WTC11 (cell line): ENCODE measurements around the gene USH2A. TPM values are rescaled to one million over a fixed set of nuclear protein-coding genes. Genes with fewer than 3 reads are reported as not detected.

Experiments used
- ATAC-seq: fragments of 200-7000 bp; cut with Tn5 transposase; 2 replicates; pipeline ENCODE4 v1.10.0; 2021; ENCODE audit warnings: mild to moderate bottlenecking, moderate library complexity
- CTCF ChIA-PET: fragments of 300-600 bp; sonication (Branson Sonifier 250); formaldehyde crosslinking; loops from one replicate; lab custom pipeline; 2021; ENCODE audit warnings: antibody characterized with exemption; lab: Charles Lee
- POLR2A ChIA-PET: fragments of 350-600 bp; sonication (Branson Sonifier 250); formaldehyde crosslinking; loops from one replicate; lab custom pipeline; 2021; ENCODE audit warnings: antibody characterized with exemption; lab: Charles Lee
- DNase-seq: peaks from one replicate; pipeline ENCODE4 v3.0.0; 2021; ENCODE audit warnings: low spot score
- H3K27ac Mint-ChIP-seq: 2 replicates; pipeline ENCODE4 v1.8.0; 2021; ENCODE audit warnings: mixed read lengths
- H3K27me3 Mint-ChIP-seq: 2 replicates; pipeline ENCODE4 v1.8.0; 2021; ENCODE audit warnings: low read depth, mild to moderate bottlenecking, moderate library complexity, mixed read lengths
- H3K36me3 Mint-ChIP-seq: 2 replicates; pipeline ENCODE4 v1.8.0; 2021; ENCODE audit warnings: mixed read lengths
- H3K4me1 Mint-ChIP-seq: 2 replicates; pipeline ENCODE4 v1.8.0; 2022; ENCODE audit warnings: mixed read lengths
- H3K4me3 Mint-ChIP-seq: 2 replicates; pipeline ENCODE4 v1.8.0; 2021; ENCODE audit warnings: mild to moderate bottlenecking, moderate library complexity, mixed read lengths
- H3K9me3 Mint-ChIP-seq: 2 replicates; pipeline ENCODE4 v1.8.0; 2021; ENCODE audit warnings: mixed read lengths
- AR ChIP-seq: fragments of 250-450 bp; sonication (Bioruptor Pico); IDR thresholded peaks from 2 replicates; pipeline ENCODE4 v1.9.0; 2021; ENCODE audit warnings: mild to moderate bottlenecking
- ESRRA ChIP-seq: sonication (generic); formaldehyde crosslinking; IDR thresholded peaks from 2 replicates; pipeline ENCODE4 v1.8.1; 2022; ENCODE audit warnings: mild to moderate bottlenecking, missing genetic modification reagents, borderline replicate concordance
- GABPB1 ChIP-seq: sonication (generic); formaldehyde crosslinking; IDR thresholded peaks from 2 replicates; pipeline ENCODE4 v1.8.1; 2023; ENCODE audit warnings: mild to moderate bottlenecking, missing genetic modification reagents
- GRHL2 ChIP-seq: fragments of 250-450 bp; sonication (Bioruptor Pico); IDR thresholded peaks from 2 replicates; pipeline ENCODE4 v1.8.0; 2022; ENCODE audit warnings: mild to moderate bottlenecking, moderate library complexity; ENCODE audit not compliant: insufficient replicate concordance, severe bottlenecking
- GTF2I ChIP-seq: fragments of 250-450 bp; sonication (Bioruptor Pico); conservative IDR thresholded peaks from 2 replicates; pipeline ENCODE4 v1.4.0; 2021; ENCODE audit warnings: mild to moderate bottlenecking
- MXD4 ChIP-seq: fragments of 250-450 bp; sonication (Bioruptor Pico); IDR thresholded peaks from 2 replicates; pipeline ENCODE4 v1.8.0; 2021; ENCODE audit warnings: mild to moderate bottlenecking, moderate library complexity, borderline replicate concordance
- MYBL2 ChIP-seq: sonication (generic); formaldehyde crosslinking; IDR thresholded peaks from 2 replicates; pipeline ENCODE4 v1.8.1; 2023; ENCODE audit warnings: mild to moderate bottlenecking, moderate library complexity, missing genetic modification reagents
- NFATC4 ChIP-seq: fragments of 250-450 bp; sonication (Bioruptor Pico); IDR thresholded peaks from 2 replicates; pipeline ENCODE4 v1.9.0; 2021; ENCODE audit warnings: mild to moderate bottlenecking
- NFE2L1 ChIP-seq: sonication (generic); formaldehyde crosslinking; IDR thresholded peaks from 2 replicates; pipeline ENCODE4 v1.8.1; 2023; ENCODE audit warnings: missing genetic modification reagents
- NFYB ChIP-seq: sonication (generic); formaldehyde crosslinking; conservative IDR thresholded peaks from 2 replicates; pipeline ENCODE4 v1.8.0; 2022; ENCODE audit warnings: low read depth, missing genetic modification reagents
- PRRX2 ChIP-seq: fragments of 250-450 bp; sonication (Bioruptor Pico); IDR thresholded peaks from 2 replicates; pipeline ENCODE4 v1.8.0; 2021; ENCODE audit warnings: mild to moderate bottlenecking
- RELA ChIP-seq: sonication (generic); formaldehyde crosslinking; IDR thresholded peaks from 2 replicates; pipeline ENCODE4 v1.8.1; 2022; ENCODE audit warnings: missing genetic modification reagents, mild to moderate bottlenecking, borderline replicate concordance
- TCF7 ChIP-seq: sonication (generic); formaldehyde crosslinking; IDR thresholded peaks from 2 replicates; pipeline ENCODE4 v1.8.0; 2022; ENCODE audit warnings: mild to moderate bottlenecking, low read depth, missing genetic modification reagents, moderate library complexity
- TP53 ChIP-seq: sonication (generic); formaldehyde crosslinking; IDR thresholded peaks from 2 replicates; pipeline ENCODE4 v1.8.1; 2023; ENCODE audit warnings: mild to moderate bottlenecking, missing genetic modification reagents
- ZNF219 ChIP-seq: sonication (generic); formaldehyde crosslinking; IDR thresholded peaks from 2 replicates; pipeline ENCODE4 v1.8.0; 2023; ENCODE audit warnings: missing genetic modification reagents, mild to moderate bottlenecking, borderline replicate concordance
- ZNF396 ChIP-seq: fragments of 250-450 bp; sonication (Bioruptor Pico); IDR thresholded peaks from 2 replicates; pipeline ENCODE4 v1.8.0; 2021; ENCODE audit warnings: mild to moderate bottlenecking, moderate library complexity, borderline replicate concordance
- ZNF425 ChIP-seq: fragments of 250-450 bp; sonication (Bioruptor Pico); conservative IDR thresholded peaks from 2 replicates; pipeline ENCODE4 v1.9.0; 2021; ENCODE audit warnings: mild to moderate bottlenecking
- total RNA-seq: library from RNA; stranded (reverse); gene quantifications from 3 replicates; pipeline ENCODE4 v1.2.3, GENCODE V29; 2021
- TF ChIP-seq, protein P1 (sequence below): fragments of 250-450 bp; sonication (Bioruptor Pico); IDR thresholded peaks from 2 replicates; pipeline ENCODE4 v1.9.0; 2021; ENCODE audit warnings: mild to moderate bottlenecking, borderline replicate concordance
- TF ChIP-seq, protein P2 (sequence below): sonication (generic); formaldehyde crosslinking; IDR thresholded peaks from 2 replicates; pipeline ENCODE4 v1.8.1; 2023; ENCODE audit warnings: mild to moderate bottlenecking, missing genetic modification reagents

Gene USH2A
- total RNA-seq, 1 experiment from 2014 or later: 0.37 TPM

DNA sequence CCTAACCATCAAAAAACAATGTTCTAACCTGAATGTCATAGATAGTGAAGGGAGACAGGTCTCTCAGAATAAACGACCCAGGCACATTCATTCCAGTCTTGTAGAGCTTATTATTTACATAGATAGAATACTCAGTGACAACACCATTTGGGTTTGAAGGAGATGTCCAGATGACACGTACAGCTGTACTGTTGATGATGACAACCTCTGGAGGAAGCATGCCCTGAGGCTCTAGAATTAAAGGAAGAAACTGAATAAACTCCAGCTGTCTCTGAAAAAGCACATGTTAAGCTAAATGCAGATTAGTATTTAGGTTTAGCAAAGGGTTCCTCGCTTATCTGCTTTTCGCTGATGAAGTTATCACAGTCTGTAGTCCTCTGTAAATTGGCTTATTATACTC lies 579.0 kb downstream of the USH2A start (continued):
- TF ChIP-seq ZNF396: no peak
- TF ChIP-seq AR (CRISPR knock-in tag): no peak
- no peak for TF ChIP-seq ESRRA (CRISPR knock-in tag)
- no peak for TF ChIP-seq NFE2L1

DNA sequence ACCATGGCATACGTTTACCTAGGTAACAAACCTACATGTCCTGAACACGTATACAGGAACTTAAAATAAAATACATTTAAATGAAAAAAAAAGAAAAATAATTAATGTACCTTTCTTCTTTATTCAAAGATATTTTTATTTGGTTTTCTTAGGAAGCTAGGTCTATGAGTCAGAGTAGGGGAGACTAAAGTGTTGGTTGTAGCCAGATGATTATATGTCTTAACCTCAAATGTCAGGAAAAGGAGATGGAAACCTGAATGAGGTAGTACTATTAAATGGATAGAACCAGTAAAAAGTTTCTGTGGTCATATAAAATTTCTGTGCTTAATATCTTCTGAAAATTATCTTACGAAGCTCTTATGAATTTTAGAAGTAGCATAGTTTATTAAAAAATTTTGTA lies 580.3 kb downstream of the USH2A start:
- Mint-ChIP-seq H3K4me1 (no peaks in the 10 kb centered on the region), H3K4me3 (no peak overlapping the region)
- no peak for ATAC-seq
- TF ChIP-seq NFYB (CRISPR knock-in tag) (no peak), ZNF219 (CRISPR knock-in tag) (no peak), MXD4 (CRISPR knock-in tag) (no peak), ESRRA (CRISPR knock-in tag) (no peak), GRHL2 (CRISPR knock-in tag) (no peak), RELA (CRISPR knock-in tag) (no peak), NFATC4 (no peak), TP53 (CRISPR knock-in tag) (no peak), ZNF425 (CRISPR knock-in tag) (no peak), GABPB1 (no peak)
- TF ChIP-seq, protein P1, sequence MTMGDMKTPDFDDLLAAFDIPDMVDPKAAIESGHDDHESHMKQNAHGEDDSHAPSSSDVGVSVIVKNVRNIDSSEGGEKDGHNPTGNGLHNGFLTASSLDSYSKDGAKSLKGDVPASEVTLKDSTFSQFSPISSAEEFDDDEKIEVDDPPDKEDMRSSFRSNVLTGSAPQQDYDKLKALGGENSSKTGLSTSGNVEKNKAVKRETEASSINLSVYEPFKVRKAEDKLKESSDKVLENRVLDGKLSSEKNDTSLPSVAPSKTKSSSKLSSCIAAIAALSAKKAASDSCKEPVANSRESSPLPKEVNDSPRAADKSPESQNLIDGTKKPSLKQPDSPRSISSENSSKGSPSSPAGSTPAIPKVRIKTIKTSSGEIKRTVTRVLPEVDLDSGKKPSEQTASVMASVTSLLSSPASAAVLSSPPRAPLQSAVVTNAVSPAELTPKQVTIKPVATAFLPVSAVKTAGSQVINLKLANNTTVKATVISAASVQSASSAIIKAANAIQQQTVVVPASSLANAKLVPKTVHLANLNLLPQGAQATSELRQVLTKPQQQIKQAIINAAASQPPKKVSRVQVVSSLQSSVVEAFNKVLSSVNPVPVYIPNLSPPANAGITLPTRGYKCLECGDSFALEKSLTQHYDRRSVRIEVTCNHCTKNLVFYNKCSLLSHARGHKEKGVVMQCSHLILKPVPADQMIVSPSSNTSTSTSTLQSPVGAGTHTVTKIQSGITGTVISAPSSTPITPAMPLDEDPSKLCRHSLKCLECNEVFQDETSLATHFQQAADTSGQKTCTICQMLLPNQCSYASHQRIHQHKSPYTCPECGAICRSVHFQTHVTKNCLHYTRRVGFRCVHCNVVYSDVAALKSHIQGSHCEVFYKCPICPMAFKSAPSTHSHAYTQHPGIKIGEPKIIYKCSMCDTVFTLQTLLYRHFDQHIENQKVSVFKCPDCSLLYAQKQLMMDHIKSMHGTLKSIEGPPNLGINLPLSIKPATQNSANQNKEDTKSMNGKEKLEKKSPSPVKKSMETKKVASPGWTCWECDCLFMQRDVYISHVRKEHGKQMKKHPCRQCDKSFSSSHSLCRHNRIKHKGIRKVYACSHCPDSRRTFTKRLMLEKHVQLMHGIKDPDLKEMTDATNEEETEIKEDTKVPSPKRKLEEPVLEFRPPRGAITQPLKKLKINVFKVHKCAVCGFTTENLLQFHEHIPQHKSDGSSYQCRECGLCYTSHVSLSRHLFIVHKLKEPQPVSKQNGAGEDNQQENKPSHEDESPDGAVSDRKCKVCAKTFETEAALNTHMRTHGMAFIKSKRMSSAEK: no peak
- TF ChIP-seq, all 79 proteins: peak for 0
- no peaks in the 10 kb centered on the region for H3K36me3 Mint-ChIP-seq
- H3K27ac Mint-ChIP-seq: no peak overlapping the region
- ChIA-PET CTCF (no interaction called here), POLR2A (no interaction called here)
- no peaks in the 10 kb centered on the region for H3K27me3 Mint-ChIP-seq
- H3K9me3 Mint-ChIP-seq: peaks cover 19% of the 10 kb centered on the region
- DNase-seq: no peak

DNA sequence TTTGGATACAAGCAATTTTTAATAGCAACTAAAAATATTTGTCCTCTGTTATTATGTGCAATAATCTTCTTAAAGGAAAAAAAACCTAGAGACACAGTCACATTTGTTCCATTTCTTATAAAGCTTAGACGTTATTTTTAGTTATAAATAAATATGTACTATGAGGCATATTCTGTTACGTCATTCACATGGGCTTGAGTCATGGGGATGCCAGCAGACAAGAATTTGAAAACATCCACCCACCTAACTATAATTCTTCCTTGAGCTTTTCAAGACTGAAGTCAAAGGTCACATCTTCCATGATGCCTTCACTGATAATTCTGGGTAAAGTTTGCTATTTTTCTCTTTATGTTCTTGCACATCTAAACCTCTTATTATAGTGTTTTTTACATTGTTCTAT lies 587.3 kb downstream of the USH2A start:
- Mint-ChIP-seq H3K36me3 (peaks cover 24% of the 10 kb centered on the region), H3K27ac (no peak overlapping the region)
- no peak for TF ChIP-seq PRRX2 (CRISPR knock-in tag)
- TF ChIP-seq GTF2I (CRISPR knock-in tag): no peak
- TF ChIP-seq AR (CRISPR knock-in tag): no peak
- TF ChIP-seq, protein P2, sequence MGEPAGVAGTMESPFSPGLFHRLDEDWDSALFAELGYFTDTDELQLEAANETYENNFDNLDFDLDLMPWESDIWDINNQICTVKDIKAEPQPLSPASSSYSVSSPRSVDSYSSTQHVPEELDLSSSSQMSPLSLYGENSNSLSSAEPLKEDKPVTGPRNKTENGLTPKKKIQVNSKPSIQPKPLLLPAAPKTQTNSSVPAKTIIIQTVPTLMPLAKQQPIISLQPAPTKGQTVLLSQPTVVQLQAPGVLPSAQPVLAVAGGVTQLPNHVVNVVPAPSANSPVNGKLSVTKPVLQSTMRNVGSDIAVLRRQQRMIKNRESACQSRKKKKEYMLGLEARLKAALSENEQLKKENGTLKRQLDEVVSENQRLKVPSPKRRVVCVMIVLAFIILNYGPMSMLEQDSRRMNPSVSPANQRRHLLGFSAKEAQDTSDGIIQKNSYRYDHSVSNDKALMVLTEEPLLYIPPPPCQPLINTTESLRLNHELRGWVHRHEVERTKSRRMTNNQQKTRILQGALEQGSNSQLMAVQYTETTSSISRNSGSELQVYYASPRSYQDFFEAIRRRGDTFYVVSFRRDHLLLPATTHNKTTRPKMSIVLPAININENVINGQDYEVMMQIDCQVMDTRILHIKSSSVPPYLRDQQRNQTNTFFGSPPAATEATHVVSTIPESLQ (CRISPR knock-in tag): no peak
- TF ChIP-seq MYBL2: no peak
- TF ChIP-seq TCF7 (CRISPR knock-in tag): no peak
- TF ChIP-seq ZNF219 (CRISPR knock-in tag): no peak

More for the DNA sequence above, 587.3 kb downstream of the USH2A start:
- Mint-ChIP-seq H3K4me1 (peaks cover 19% of the 10 kb centered on the region), H3K9me3 (peaks cover 29% of the 10 kb centered on the region), H3K27me3 (no peaks in the 10 kb centered on the region), H3K4me3 (no peak overlapping the region)
- DNase-seq: no peak
- POLR2A ChIA-PET: no interaction called here
- no peak for ATAC-seq
- CTCF ChIA-PET: no interaction called here
